ENCODE results near the gene LRRC10B.

The LRRC10B gene

DNA sequence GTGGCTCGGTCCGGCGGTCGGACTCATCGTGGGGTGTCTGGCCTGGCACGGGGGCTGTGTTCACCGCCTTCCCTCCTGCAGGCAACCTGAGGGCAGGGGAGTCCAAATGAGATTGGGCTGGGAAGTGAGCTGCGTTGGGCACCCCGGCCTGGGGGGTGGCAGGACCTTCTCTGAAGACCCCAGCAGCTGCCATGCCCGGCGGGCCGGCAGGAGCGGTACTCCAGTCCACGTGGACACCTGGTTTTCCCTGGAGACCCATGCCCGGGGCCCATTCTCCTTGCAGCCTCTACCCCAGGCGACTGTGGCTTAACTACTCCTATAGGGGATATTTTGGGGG, 24.5 kb downstream of the LRRC10B start:
- DNase-seq: no peak

GRCh38 chr11:61533401-61533800, 24.9 kb downstream of the LRRC10B start:
- no peak for DNase-seq

DNA sequence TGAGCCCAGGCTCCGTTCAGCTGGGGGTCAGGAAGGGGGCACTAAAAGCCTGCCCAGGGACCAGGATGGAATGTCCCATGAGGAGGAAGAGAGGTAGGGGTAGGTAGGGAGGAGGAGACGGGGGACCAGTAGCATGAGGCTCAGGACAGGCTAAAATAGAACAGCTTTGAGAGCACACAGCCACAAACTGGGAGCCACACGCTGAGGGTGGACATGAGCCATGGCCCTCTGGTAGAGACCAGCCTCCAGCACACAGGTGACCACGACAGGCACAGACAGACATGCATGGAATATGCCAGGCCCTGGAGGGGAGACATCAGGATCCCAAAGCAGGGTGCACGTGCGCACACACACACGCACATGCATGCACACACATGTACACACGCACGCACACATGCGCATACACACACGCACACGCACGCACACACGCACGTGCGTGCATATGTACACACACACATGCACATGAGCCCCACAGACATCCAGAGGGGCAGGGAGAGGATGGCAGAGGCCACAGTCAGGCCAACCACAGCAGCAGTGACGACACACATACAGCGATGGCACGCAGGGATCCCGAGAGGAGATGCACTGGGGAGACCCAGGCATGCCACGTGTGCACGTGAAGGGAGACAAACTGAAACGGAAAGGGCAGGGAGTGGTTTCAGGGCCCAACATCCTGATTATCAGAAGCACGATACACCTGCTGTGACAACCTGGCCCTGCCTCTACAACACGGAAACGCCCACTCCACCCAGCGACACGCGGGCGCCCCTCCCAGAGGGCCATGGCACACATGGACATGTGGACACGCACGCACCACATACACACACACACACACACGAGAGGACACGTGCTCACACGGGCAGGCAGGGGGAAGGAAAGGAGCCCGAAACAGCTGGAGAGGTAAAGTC, 25.7 kb downstream of the LRRC10B start:
- no peak for DNase-seq

- DNase-seq: no peak
Measured at GRCh38 chr11:61534933-61535839, 26.6 kb downstream of the LRRC10B start.

- no peak for DNase-seq
Measured at GRCh38 chr11:61535998-61536675, 27.6 kb downstream of the LRRC10B start.

DNA sequence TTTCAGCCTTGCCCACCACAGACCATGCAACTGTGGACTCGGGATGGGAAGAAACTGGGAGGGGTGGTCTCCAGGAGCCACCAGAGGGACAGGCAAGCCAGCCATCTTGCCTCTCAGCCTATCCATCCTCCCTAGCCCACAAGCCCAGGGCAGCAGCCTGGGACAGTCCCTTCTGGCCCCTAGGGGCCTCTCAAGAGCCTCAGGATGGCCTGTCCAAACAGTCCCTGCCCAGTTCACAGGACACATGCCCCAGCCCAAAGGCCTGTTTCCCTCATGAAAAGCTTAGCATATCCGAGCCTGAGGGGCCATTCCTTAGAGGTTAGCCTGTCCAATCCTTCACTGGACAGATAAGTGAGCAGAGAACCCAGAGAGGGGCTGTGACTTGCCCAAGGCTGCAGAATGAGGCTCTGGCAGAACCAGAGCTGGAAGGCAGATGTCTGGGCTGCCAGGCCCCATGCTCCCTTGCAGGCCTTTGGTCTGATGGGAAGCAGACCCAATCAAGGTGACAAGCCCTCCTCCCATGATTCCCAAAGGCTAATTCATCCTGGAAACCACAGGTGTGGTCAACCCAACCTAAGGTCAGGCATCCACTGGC, 28.2 kb downstream of the LRRC10B start:
- no peak for DNase-seq

DNA sequence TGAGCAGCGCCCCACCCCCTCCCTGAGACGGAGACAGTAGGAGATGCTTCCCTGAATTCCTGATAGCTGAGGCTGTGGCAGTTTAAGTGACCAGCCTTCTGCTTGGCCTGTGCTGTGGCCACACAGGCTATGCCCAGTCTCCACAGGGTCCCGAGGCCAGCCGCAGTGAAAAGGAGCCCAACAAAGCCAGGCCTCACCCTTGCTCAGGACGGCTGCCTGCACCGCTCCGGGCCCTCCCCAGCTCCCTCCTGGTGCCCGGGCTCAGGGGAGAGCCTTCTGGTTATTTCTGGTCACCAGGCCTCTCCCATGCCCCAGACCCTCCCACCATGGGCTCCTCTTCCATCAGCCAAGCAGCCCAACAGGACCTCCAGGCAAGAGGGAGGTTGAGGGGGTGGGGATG, 28.8 kb downstream of the LRRC10B start:
- DNase-seq: no peak

GRCh38 chr11:61538636-61538961, 30.1 kb downstream of the LRRC10B start:
- no peak for DNase-seq

- DNase-seq: no peak
Measured at GRCh38 chr11:61539006-61539405, 30.5 kb downstream of the LRRC10B start.

GRCh38 chr11:61539831-61540357, 31.3 kb downstream of the LRRC10B start:
- DNase-seq: no peak

DNA sequence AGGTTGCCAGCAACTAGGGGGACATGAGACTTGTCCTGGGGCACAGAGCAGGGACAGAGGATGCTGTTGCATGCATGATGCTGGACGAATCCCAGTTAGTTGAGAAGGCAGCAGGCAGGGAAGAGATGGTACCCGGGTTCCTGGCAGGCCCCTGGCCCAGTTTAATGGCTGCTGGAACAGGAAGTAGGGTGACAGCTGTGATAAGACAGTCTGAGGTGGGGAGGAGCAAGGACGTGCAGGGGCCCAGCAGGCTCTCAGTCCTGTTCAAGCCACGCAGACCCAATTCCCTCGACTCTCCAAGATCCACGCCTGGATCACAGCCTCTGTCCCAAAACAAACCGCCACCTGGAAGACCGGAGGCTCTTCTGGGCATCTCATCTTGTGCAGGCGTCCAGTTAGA, 32.0 kb downstream of the LRRC10B start:
- no peak for DNase-seq

DNA sequence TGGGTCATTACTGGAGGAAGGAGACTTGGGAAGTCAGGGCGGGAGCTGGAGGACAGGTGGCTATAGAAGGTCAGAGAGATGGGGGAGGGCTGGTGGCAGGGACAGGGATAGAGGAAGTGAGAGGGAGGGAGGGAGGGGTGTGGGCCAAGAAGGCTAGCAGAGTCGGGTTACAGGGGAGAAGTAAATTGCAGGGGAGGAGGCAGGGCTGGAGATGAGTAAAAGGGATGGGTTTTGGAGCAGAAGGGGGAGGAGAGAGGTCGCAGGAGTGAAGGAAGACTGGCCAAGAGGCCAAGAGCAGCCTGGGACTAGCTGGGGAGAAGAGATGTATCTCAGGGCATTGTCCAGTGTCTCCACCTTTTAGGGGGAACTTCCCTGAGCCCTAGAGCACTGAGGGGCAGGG, 33.0 kb downstream of the LRRC10B start:
- no peak for DNase-seq

DNA sequence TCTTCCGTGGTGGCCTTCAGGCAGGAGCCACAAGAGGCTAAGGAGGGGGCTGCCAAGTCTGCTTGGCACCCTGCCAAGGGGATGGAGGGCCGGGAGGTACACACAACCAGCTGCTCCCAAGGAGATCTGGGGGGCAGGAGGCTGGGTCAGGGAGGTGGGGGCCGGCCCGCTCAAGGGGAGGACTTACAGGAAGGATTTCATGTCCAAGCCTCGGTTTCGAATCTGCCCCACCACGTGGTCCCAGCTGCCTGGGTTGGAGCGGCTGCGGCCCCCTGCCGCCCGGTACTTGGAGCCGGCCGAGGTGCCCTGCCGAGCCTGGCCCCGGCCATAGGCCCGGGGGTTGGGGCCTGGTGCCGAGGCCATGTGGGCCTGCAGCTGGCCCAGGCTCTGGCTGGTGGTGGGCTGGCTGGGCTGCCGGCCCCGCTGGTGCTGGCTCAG, 33.5 kb downstream of the LRRC10B start:
- no peak for DNase-seq

- no peak for DNase-seq
Measured at GRCh38 chr11:61542705-61543104, 34.2 kb downstream of the LRRC10B start.

- DNase-seq: no peak
Measured at GRCh38 chr11:61543606-61544306, 35.2 kb downstream of the LRRC10B start.

DNA sequence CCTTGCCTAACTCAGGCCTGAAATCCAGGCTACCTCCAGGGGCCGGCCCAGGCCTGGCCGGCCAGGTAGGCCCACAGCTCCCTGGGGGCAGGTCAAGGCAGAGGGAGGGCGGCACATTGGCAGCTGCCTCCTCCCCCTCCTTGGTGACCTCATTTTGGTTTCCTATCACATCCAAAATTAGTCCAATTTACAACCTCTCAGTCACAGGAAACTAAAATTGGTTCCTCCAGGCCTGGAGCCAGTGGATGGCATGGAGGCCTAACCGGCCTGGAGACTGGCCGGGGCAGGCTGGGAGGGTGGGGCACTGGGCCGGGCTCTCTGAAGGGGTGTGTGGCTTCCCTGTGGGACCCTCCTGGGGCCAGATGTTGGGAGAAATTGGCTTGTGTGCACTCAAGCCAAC, 35.9 kb downstream of the LRRC10B start:
- no peak for DNase-seq

DNA sequence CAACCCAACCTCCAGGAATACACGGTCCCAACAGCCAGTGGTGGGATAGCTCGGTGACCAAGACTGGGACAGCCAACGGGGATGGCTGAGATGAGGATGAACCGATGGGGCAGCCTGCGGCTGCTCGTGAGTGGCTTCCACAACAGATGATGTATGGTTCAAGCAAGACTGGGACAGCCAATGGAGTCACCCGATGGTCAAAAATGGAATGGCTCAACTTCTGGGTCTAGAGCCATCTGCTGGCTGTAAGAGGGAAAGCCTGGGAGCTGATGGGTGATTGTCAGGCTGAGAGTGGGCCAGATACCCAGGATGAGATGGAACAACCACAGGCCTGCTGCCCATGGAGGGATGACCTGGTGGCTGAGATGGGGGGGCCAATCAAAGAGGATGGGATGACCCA, 36.8 kb downstream of the LRRC10B start:
- DNase-seq: no peak

DNA sequence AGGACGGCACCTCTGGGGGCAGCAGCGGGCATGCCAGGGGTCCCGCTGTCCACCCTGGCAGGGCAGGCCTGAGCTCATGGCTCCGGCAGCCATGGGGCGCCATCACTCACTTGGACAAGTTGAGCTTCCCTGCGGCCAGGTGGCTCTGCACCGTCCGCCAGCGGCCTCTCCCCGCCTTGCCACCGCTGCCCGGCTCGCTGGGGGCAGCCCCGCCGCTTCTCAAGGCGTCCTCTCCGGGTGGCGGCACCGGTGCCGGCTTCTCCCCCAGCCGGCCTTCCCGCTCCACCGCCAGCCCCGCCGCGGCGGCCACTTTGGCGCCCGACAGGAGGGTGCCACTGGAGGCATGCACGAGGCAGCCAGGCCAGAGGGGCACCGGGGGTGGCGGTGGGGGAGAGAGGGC, 37.4 kb downstream of the LRRC10B start:
- DNase-seq: no peak

DNA sequence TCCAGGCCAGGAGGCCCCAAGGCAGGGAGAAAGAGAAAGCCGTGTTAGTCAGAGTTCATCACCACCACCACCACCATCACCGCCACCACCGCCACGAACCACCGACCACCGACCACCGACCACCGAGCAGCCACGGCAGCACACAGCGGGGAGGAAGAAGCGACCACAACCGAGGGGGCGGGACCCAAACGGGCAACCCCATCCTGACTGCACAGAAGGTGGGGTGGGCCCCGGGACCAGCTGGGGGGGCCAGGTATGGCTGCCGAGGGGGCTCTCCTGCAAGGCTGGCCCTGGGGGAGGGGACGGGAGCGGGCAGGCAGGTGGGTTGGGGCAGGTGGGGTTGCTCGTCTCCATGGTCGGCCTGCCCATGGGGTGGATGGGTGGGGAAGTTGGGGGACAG, 38.1 kb downstream of the LRRC10B start:
- no peak for DNase-seq

DNA sequence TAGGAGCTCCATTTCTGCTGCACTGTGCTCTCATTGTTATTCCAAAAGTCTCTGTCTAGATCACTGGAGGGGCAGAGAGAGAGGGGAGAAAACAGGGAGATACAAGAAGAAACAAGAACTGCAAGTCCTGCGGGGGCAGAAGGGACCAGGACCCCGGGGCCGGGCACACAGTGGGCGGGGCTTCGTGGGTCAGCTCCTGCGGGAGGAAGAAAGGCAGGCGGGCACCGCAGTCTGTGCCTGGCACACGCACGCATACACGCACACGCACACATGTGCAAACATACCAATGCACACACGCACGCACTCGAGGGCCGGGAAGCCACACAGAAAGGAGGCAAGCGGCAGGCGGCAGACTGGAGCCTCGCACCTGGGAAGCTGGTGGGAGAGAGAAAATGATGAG, 38.7 kb downstream of the LRRC10B start:
- no peak for DNase-seq

DNA sequence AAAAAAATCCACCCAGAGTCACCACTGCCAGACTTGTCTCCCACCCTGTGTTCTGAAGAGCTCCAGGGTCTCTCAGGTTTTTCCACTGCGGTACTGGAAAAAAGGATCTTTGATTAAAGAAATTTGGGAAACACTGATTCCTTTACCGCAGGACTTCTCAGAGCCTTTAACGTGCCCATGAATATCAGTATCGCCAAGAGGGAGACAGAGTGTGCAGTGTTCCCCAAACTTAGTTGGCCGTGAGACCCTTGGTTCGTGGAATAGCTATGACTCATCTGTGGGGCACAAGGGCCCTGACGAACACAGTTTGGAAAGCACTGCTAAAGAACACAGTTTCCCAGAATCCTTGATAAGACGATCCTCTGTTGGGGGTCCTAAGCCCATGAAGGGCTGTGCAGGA, 40.6 kb downstream of the LRRC10B start:
- DNase-seq: no peak
